HepG2 (cell line): ENCODE measurements around the gene LEPR. TPM values are rescaled to one million over a fixed set of nuclear protein-coding genes. Genes with fewer than 3 reads are reported as not detected.

Source experiments
- CAMTA2 ChIP-seq: sonication (generic); formaldehyde crosslinking; IDR thresholded peaks from 2 replicates; pipeline ENCODE4 v1.4.0; 2020; ENCODE audit warnings: mild to moderate bottlenecking, missing genetic modification reagents, borderline replicate concordance
- EEA1 ChIP-seq: sonication (generic); formaldehyde crosslinking; IDR thresholded peaks from 2 replicates; pipeline ENCODE4 v1.5.1; 2020; ENCODE audit warnings: mild to moderate bottlenecking, missing genetic modification reagents, borderline replicate concordance
- KAT2B ChIP-seq: fragments of 150-350 bp; IDR thresholded peaks from 2 replicates; pipeline ENCODE4 v1.6.1; 2014; ENCODE audit warnings: low read depth, low read length, borderline replicate concordance
- KMT2A ChIP-seq: sonication (generic); formaldehyde crosslinking; IDR thresholded peaks from 2 replicates; pipeline ENCODE4 v1.4.0; 2020; ENCODE audit warnings: missing genetic modification reagents
- NCOA5 ChIP-seq: sonication (generic); formaldehyde crosslinking; IDR thresholded peaks from 2 replicates; pipeline ENCODE4 v1.4.0; 2020; ENCODE audit warnings: missing genetic modification reagents
- NFE2L1 ChIP-seq: sonication (generic); formaldehyde crosslinking; IDR thresholded peaks from 2 replicates; pipeline ENCODE4 v1.4.0; 2020; ENCODE audit warnings: missing genetic modification reagents, mild to moderate bottlenecking, borderline replicate concordance
- RXRB ChIP-seq: IDR thresholded peaks from 2 replicates; pipeline ENCODE4 v1.6.1; 2016; ENCODE audit warnings: borderline replicate concordance, missing genetic modification reagents, missing compliant biosample characterization
- STAG1 ChIP-seq: sonication (generic); formaldehyde crosslinking; IDR thresholded peaks from 2 replicates; pipeline ENCODE4 v1.4.0; 2020; ENCODE audit warnings: missing genetic modification reagents
- TARDBP ChIP-seq: sonication (generic); formaldehyde crosslinking; IDR thresholded peaks from 2 replicates; pipeline ENCODE4 v1.8.0; 2022; ENCODE audit warnings: mild to moderate bottlenecking, missing genetic modification reagents
- YY1 ChIP-seq: IDR thresholded peaks from 2 replicates; pipeline ENCODE4 v1.6.1; 2011; ENCODE audit warnings: low read length, low read depth, moderate library complexity, mild to moderate bottlenecking; ENCODE audit not compliant: insufficient read depth, insufficient replicate concordance
- ZFY ChIP-seq: sonication (generic); formaldehyde crosslinking; IDR thresholded peaks from 2 replicates; pipeline ENCODE4 v1.4.0; 2020; ENCODE audit warnings: missing genetic modification reagents
- ZNF232 ChIP-seq: sonication (generic); formaldehyde crosslinking; IDR thresholded peaks from 2 replicates; pipeline ENCODE4 v1.4.0; 2020; ENCODE audit warnings: missing genetic modification reagents, borderline replicate concordance
- ZNF3 ChIP-seq: IDR thresholded peaks from 2 replicates; pipeline ENCODE4 v1.7.0; 2017; ENCODE audit warnings: inconsistent platforms
- ZNF326 ChIP-seq: sonication (generic); formaldehyde crosslinking; IDR thresholded peaks from 2 replicates; pipeline ENCODE4 v1.4.0; 2020; ENCODE audit warnings: missing genetic modification reagents, borderline replicate concordance
- ZNF430 ChIP-seq: sonication (generic); formaldehyde crosslinking; IDR thresholded peaks from 2 replicates; pipeline ENCODE4 v1.9.0; 2021; ENCODE audit warnings: mild to moderate bottlenecking, missing genetic modification reagents
- ZNF446 ChIP-seq: sonication (generic); formaldehyde crosslinking; IDR thresholded peaks from 2 replicates; pipeline ENCODE4 v1.5.0; 2020; ENCODE audit warnings: mild to moderate bottlenecking, missing genetic modification reagents
- ZNF567 ChIP-seq: sonication (generic); formaldehyde crosslinking; IDR thresholded peaks from 2 replicates; pipeline ENCODE4 v1.8.1; 2023; ENCODE audit warnings: mild to moderate bottlenecking, missing genetic modification reagents, borderline replicate concordance
- ZNF777 ChIP-seq: sonication (generic); formaldehyde crosslinking; IDR thresholded peaks from 2 replicates; pipeline ENCODE4 v1.4.0; 2020; ENCODE audit warnings: missing genetic modification reagents
- polyA plus RNA-seq, 8 experiments: library from polyadenylated mRNA; depleted of rRNA in 3 of 8; stranded (reverse) in 7 of 8; unstranded in 1 of 8; fragments of >200 nt; fragmentation: Illumina TruSeq in 4 of 8; extraction: Trizol in 4 of 8; gene quantifications; 2 replicates each; pipeline versions ENCODE4 v1.2.1 to v1.2.3, GENCODE V29; 2011 to 2016; ENCODE audit warnings: low read depth in 4 of 8, missing spikeins in 1 of 8, mixed read lengths in 1 of 8; ENCODE audit not compliant: insufficient read depth in 1 of 8
- total RNA-seq, 5 experiments: library from RNA; depleted of rRNA; stranded (reverse); fragments of >200 nt; fragmentation: Illumina TruSeq; extraction: Trizol; gene quantifications; 2 replicates each; pipeline ENCODE4 v1.2.3, GENCODE V29; 2016; ENCODE audit warnings: low read depth in 1 of 5
- TF ChIP-seq, protein P1 (sequence below): IDR thresholded peaks from 2 replicates; pipeline ENCODE4 v1.6.1; 2016; ENCODE audit warnings: low read depth, missing genetic modification reagents, missing compliant biosample characterization
- TF ChIP-seq, protein P2 (sequence below): sonication (generic); formaldehyde crosslinking; IDR thresholded peaks from 2 replicates; pipeline ENCODE4 v1.9.0; 2021; ENCODE audit warnings: missing genetic modification reagents, mild to moderate bottlenecking, borderline replicate concordance
- TF ChIP-seq, protein P3 (sequence below): sonication (generic); formaldehyde crosslinking; IDR thresholded peaks from 2 replicates; pipeline ENCODE4 v1.8.0; 2022; ENCODE audit warnings: mild to moderate bottlenecking, missing genetic modification reagents, moderate library complexity
- TF ChIP-seq, protein P4 (sequence below): sonication (generic); formaldehyde crosslinking; IDR thresholded peaks from 2 replicates; pipeline ENCODE4 v1.5.0; 2020; ENCODE audit warnings: mild to moderate bottlenecking, missing genetic modification reagents, moderate library complexity

Gene LEPR
- total and polyA plus RNA-seq, 2 of the 13 experiments (the other 11 are each of a cell fraction or from before 2014, with no cell fraction given) = 0.60 to 1.7 TPM

DNA sequence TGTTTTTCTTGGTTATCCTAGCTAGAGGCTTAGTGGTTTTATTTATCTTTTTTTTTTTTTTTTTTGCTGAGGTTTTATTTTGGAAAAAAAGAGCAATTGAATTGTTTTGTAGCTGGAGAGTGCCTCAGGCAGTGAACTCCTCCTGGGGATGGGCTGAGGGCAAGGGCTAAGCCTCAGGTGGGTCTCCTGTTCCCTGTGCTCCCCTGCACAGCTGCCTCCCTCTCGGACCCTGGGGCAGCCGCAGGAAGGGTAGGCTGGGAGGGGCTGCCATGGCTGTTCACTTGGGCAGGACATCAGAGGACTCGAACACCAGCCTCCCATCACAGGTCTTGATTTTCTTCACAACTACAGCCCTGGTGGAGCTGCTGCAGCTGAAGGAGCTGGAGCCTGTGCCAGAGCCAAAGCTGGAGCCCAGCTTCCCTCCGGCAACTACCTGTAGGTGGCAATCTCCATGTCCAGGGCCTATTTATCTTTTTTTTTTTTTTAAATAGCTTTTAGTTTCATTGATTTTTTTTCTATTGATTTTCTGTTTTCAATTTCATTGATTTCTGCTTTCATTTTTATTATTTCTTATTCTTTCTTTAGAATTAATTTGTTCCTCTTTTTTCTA lies 28.9 kb downstream of the LEPR start (continued):
- TF ChIP-seq TARDBP = no peak
- no peak for TF ChIP-seq CAMTA2
- no peak for TF ChIP-seq ZNF3 (CRISPR knock-in tag)
- TF ChIP-seq, protein P1, sequence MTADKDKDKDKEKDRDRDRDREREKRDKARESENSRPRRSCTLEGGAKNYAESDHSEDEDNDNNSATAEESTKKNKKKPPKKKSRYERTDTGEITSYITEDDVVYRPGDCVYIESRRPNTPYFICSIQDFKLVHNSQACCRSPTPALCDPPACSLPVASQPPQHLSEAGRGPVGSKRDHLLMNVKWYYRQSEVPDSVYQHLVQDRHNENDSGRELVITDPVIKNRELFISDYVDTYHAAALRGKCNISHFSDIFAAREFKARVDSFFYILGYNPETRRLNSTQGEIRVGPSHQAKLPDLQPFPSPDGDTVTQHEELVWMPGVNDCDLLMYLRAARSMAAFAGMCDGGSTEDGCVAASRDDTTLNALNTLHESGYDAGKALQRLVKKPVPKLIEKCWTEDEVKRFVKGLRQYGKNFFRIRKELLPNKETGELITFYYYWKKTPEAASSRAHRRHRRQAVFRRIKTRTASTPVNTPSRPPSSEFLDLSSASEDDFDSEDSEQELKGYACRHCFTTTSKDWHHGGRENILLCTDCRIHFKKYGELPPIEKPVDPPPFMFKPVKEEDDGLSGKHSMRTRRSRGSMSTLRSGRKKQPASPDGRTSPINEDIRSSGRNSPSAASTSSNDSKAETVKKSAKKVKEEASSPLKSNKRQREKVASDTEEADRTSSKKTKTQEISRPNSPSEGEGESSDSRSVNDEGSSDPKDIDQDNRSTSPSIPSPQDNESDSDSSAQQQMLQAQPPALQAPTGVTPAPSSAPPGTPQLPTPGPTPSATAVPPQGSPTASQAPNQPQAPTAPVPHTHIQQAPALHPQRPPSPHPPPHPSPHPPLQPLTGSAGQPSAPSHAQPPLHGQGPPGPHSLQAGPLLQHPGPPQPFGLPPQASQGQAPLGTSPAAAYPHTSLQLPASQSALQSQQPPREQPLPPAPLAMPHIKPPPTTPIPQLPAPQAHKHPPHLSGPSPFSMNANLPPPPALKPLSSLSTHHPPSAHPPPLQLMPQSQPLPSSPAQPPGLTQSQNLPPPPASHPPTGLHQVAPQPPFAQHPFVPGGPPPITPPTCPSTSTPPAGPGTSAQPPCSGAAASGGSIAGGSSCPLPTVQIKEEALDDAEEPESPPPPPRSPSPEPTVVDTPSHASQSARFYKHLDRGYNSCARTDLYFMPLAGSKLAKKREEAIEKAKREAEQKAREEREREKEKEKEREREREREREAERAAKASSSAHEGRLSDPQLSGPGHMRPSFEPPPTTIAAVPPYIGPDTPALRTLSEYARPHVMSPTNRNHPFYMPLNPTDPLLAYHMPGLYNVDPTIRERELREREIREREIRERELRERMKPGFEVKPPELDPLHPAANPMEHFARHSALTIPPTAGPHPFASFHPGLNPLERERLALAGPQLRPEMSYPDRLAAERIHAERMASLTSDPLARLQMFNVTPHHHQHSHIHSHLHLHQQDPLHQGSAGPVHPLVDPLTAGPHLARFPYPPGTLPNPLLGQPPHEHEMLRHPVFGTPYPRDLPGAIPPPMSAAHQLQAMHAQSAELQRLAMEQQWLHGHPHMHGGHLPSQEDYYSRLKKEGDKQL (CRISPR knock-in tag) = no peak
- no peak for TF ChIP-seq NFE2L1 (CRISPR knock-in tag)
- no peak for TF ChIP-seq ZNF567
- TF ChIP-seq ZNF446 (CRISPR knock-in tag) = no peak
- no peak for TF ChIP-seq ZFY (CRISPR knock-in tag)
- no peak for TF ChIP-seq KMT2A (CRISPR knock-in tag)
- TF ChIP-seq STAG1 (CRISPR knock-in tag) = peak; percentile 23; the same call in 1 of the 2 replicates
- TF ChIP-seq, protein P2, sequence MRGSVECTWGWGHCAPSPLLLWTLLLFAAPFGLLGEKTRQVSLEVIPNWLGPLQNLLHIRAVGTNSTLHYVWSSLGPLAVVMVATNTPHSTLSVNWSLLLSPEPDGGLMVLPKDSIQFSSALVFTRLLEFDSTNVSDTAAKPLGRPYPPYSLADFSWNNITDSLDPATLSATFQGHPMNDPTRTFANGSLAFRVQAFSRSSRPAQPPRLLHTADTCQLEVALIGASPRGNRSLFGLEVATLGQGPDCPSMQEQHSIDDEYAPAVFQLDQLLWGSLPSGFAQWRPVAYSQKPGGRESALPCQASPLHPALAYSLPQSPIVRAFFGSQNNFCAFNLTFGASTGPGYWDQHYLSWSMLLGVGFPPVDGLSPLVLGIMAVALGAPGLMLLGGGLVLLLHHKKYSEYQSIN (CRISPR knock-in tag) = no peak
- TF ChIP-seq ZNF777 (CRISPR knock-in tag) = no peak
- TF ChIP-seq EEA1 = no peak
- no peak for TF ChIP-seq YY1
- TF ChIP-seq, protein P3, sequence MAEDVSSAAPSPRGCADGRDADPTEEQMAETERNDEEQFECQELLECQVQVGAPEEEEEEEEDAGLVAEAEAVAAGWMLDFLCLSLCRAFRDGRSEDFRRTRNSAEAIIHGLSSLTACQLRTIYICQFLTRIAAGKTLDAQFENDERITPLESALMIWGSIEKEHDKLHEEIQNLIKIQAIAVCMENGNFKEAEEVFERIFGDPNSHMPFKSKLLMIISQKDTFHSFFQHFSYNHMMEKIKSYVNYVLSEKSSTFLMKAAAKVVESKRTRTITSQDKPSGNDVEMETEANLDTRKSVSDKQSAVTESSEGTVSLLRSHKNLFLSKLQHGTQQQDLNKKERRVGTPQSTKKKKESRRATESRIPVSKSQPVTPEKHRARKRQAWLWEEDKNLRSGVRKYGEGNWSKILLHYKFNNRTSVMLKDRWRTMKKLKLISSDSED (CRISPR knock-in tag) = no peak
- TF ChIP-seq, protein P4, sequence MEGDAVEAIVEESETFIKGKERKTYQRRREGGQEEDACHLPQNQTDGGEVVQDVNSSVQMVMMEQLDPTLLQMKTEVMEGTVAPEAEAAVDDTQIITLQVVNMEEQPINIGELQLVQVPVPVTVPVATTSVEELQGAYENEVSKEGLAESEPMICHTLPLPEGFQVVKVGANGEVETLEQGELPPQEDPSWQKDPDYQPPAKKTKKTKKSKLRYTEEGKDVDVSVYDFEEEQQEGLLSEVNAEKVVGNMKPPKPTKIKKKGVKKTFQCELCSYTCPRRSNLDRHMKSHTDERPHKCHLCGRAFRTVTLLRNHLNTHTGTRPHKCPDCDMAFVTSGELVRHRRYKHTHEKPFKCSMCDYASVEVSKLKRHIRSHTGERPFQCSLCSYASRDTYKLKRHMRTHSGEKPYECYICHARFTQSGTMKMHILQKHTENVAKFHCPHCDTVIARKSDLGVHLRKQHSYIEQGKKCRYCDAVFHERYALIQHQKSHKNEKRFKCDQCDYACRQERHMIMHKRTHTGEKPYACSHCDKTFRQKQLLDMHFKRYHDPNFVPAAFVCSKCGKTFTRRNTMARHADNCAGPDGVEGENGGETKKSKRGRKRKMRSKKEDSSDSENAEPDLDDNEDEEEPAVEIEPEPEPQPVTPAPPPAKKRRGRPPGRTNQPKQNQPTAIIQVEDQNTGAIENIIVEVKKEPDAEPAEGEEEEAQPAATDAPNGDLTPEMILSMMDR (CRISPR knock-in tag) = peak; percentile 40
- TF ChIP-seq ZNF430 = no peak
- no peak for TF ChIP-seq RXRB (CRISPR knock-in tag)
- TF ChIP-seq NCOA5 (CRISPR knock-in tag) = no peak
- no peak for TF ChIP-seq ZNF232
- no peak for TF ChIP-seq ZNF326
- peak; percentile 88 for TF ChIP-seq KAT2B
